Measurements from ENCODE around the gene POLR2B.

POLR2B gene

DNA sequence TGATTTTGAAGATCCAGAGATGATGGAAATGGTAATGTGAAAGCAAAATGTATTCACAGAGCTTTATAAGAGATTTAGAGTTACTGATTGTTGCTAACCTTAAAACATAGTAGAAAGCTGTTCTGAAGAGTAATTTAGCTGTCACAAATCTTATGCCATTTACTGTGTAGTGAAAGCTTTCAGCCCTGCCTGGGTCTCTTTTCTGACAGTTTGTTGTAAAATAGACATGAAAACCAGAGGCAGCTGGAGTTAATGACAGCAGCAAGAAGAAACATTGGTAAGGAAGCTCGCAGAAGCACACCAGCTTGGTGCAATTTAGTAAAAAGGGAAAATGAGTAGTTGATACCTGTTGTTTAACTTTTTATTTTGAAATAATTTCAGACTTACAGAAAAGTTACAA, 21.1 kb downstream of the POLR2B start:
- H3K4me3 ChIP-seq (ENCODE audit: control insufficient read depth, low read depth, low read length), result no peak overlapping the region
- TF ChIP-seq CTCF (IDR thresholded peaks at IDR 0.05; ENCODE audit: control insufficient read depth, insufficient read depth, low read depth, low read length, missing control alignments), result no peak
- no peak for DNase-seq (ENCODE audit: low read depth)

- no peak for TF ChIP-seq CTCF (IDR thresholded peaks at IDR 0.05; ENCODE audit: control insufficient read depth, insufficient read depth, low read depth, low read length, missing control alignments)
- DNase-seq (ENCODE audit: low read depth), result no peak
Observed at GRCh38 chr4:57013543-57014120, 34.9 kb downstream of the POLR2B start.

DNA sequence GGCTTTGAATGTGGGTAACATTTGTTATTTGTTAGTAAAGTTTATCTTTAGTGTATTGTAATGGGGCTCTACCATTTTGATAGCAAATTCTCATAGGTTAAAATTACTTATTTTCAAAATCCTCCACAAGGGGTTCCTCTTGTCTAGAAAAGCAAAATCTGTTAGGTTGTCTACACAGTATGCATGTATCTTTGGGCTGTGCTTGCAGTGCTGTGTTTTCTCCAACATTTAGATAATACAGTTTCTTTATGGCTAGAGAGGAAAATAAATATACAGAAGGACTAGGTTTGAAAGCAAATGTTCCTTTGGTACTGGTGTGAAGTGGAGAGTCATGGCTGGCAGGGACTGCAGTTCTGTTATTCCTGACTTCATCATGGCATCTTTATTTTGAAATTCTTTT, 40.3 kb downstream of the POLR2B start:
- H3K4me3 ChIP-seq (ENCODE audit: control insufficient read depth, low read depth, low read length), result no peak overlapping the region
- no peak for DNase-seq (ENCODE audit: low read depth)
- peak; percentile 19 for TF ChIP-seq CTCF (IDR thresholded peaks at IDR 0.05; ENCODE audit: control insufficient read depth, insufficient read depth, low read depth, low read length, missing control alignments)

More at GRCh38 chr4:57013543-57014120, 34.9 kb downstream of the POLR2B start:
- H3K4me3 ChIP-seq (ENCODE audit: control insufficient read depth, low read depth, low read length), result no peak overlapping the region

- TF ChIP-seq CTCF (IDR thresholded peaks at IDR 0.05; ENCODE audit: control insufficient read depth, insufficient read depth, low read depth, low read length, missing control alignments), result no peak
- H3K4me3 ChIP-seq (ENCODE audit: control insufficient read depth, low read depth, low read length), result no peak overlapping the region
- peak; percentile 77 for DNase-seq (ENCODE audit: low read depth)
Observed at GRCh38 chr4:57020467-57021101, 41.9 kb downstream of the POLR2B start.

GRCh38 chr4:57023104-57023503, 44.4 kb downstream of the POLR2B start:
- DNase-seq (ENCODE audit: low read depth), result peak; percentile 93
- no peak overlapping the region for H3K4me3 ChIP-seq (ENCODE audit: control insufficient read depth, low read depth, low read length)
- no peak for TF ChIP-seq CTCF (IDR thresholded peaks at IDR 0.05; ENCODE audit: control insufficient read depth, insufficient read depth, low read depth, low read length, missing control alignments)

- no peak overlapping the region for H3K4me3 ChIP-seq (ENCODE audit: control insufficient read depth, low read depth, low read length)
- no peak for DNase-seq (ENCODE audit: low read depth)
- no peak for TF ChIP-seq CTCF (IDR thresholded peaks at IDR 0.05; ENCODE audit: control insufficient read depth, insufficient read depth, low read depth, low read length, missing control alignments)
Observed at GRCh38 chr4:57034520-57034919, 55.8 kb downstream of the POLR2B start.
